ENCODE results near the gene MAP3K12.

GRCh38 chr12:53467082-53467481, 32.2 kb downstream of the MAP3K12 start:
- TF ChIP-seq POLR2A (IDR thresholded peaks at IDR 0.05; ENCODE audit: low read length) = no peak
- TF ChIP-seq GATA1 (IDR thresholded peaks at IDR 0.05; ENCODE audit: low read depth, low read length) = no peak
